Colonic mucosa (tissue), 4 donors: ENCODE data around the gene USP20. TPM values are rescaled to one million over a fixed set of nuclear protein-coding genes. Genes with fewer than 3 reads are reported as not detected.

Experiments
- DNase-seq: peaks from one replicate; pipeline ENCODE4 v3.0.0-alpha.2; 2020
- H3K27ac ChIP-seq: fragments of 200-600 bp; one replicate; pipeline ENCODE4 v1.8.0; 2021
- H3K27me3 ChIP-seq: fragments of 200-600 bp; one replicate; pipeline ENCODE4 v1.8.0; 2021
- H3K36me3 ChIP-seq: fragments of 200-600 bp; one replicate; pipeline ENCODE4 v1.8.0; 2021
- H3K4me1 ChIP-seq: fragments of 200-600 bp; one replicate; pipeline ENCODE4 v1.8.0; 2021; ENCODE audit warnings: mild to moderate bottlenecking
- H3K4me3 ChIP-seq: fragments of 200-600 bp; one replicate; pipeline ENCODE4 v1.8.0; 2021
- H3K9ac ChIP-seq, 2 donors: one replicate each; pipeline ENCODE4 v1.7.0; 2013; ENCODE audit warnings: control low read depth in 2 of 2, low read depth in 2 of 2, low read length in 2 of 2
- H3K9me3 ChIP-seq: fragments of 200-600 bp; one replicate; pipeline ENCODE4 v1.8.0; 2021
- CTCF ChIP-seq: fragments of 200-600 bp; IDR thresholded peaks from one replicate; pipeline ENCODE4 v1.8.0; 2022; ENCODE audit warnings: antibody characterized with exemption, mild to moderate bottlenecking
- intact Hi-C: fragments of 100-400 bp; cut with DNase I; formaldehyde crosslinking; loops from one replicate; pipeline ENCODE4 v1.14.1; 2022
- total RNA-seq, 2 donors: library from RNA; stranded (reverse); fragmentation: NEBNext Ultra II Directional in 1 of 2; extraction: Animal tissue kit (Norgen Biotek cat#: 25700) in 1 of 2; gene quantifications; one replicate each; pipeline ENCODE4 v1.2.1, GENCODE V29; 2021
- donor health status: healthy.
- donor health status: DM: no; HTN: no; CAD: no.
- donor health status: DM: no; HTN: no; CAD: no.

The USP20 gene
- total RNA-seq, 2 donors from 2014 or later: 14.7 to 20.0 TPM

GRCh38 chr9:129854588-129855110 lies 19.4 kb downstream of the USP20 start:
- no peaks in the 10 kb centered on the region for H3K4me1 ChIP-seq
- intact Hi-C loops: no loop called here
- no peaks in the 10 kb centered on the region for H3K27me3 ChIP-seq
- no peak overlapping the region for H3K4me3 ChIP-seq
- no peaks in the 10 kb centered on the region for H3K36me3 ChIP-seq
- H3K9ac ChIP-seq: no peak overlapping the region
- H3K9me3 ChIP-seq: no peaks in the 10 kb centered on the region
- H3K27ac ChIP-seq: no peak overlapping the region
- TF ChIP-seq CTCF: no peak
- DNase-seq: no peak

- TF ChIP-seq CTCF: no peak
- Histone ChIP-seq H3K36me3 (no peaks in the 10 kb centered on the region), H3K27ac (no peak overlapping the region), H3K4me3 (no peak overlapping the region), H3K27me3 (no peaks in the 10 kb centered on the region), H3K9me3 (no peaks in the 10 kb centered on the region), H3K4me1 (no peaks in the 10 kb centered on the region), H3K9ac (no peak overlapping the region)
- no peak for DNase-seq
- intact Hi-C loops: no loop called here
Measured at GRCh38 chr9:129857207-129857606, 21.9 kb downstream of the USP20 start.

GRCh38 chr9:129858167-129858962 lies 23.1 kb downstream of the USP20 start:
- Histone ChIP-seq H3K4me1 (no peaks in the 10 kb centered on the region), H3K4me3 (no peak overlapping the region), H3K36me3 (no peaks in the 10 kb centered on the region), H3K9ac (no peak overlapping the region), H3K27ac (no peak overlapping the region), H3K27me3 (no peaks in the 10 kb centered on the region), H3K9me3 (no peaks in the 10 kb centered on the region)
- intact Hi-C loops: no loop called here
- no peak for DNase-seq
- no peak for TF ChIP-seq CTCF

GRCh38 chr9:129860653-129861446 lies 25.6 kb downstream of the USP20 start:
- Histone ChIP-seq H3K4me3 (no peak overlapping the region), H3K4me1 (no peaks in the 10 kb centered on the region), H3K9me3 (no peaks in the 10 kb centered on the region), H3K36me3 (no peaks in the 10 kb centered on the region), H3K27ac (no peak overlapping the region), H3K9ac (no peak overlapping the region), H3K27me3 (no peaks in the 10 kb centered on the region)
- intact Hi-C loops: no loop called here
- no peak for DNase-seq
- TF ChIP-seq CTCF: no peak

GRCh38 chr9:129861447-129861827 lies 26.2 kb downstream of the USP20 start:
- no peak for TF ChIP-seq CTCF
- H3K27ac ChIP-seq: no peak overlapping the region
- H3K36me3 ChIP-seq: no peaks in the 10 kb centered on the region
- H3K4me1 ChIP-seq: no peaks in the 10 kb centered on the region
- no peaks in the 10 kb centered on the region for H3K27me3 ChIP-seq
- intact Hi-C loops: no loop called here
- H3K4me3 ChIP-seq: no peak overlapping the region
- no peak for DNase-seq
- no peak overlapping the region for H3K9ac ChIP-seq
- H3K9me3 ChIP-seq: no peaks in the 10 kb centered on the region
